HEK293 (cell line): ENCODE results near the gene TDRD1.

ENCODE experiments used
- ZNF362 ChIP-seq: fragments of 450-650 bp; formaldehyde crosslinking; IDR thresholded peaks from 2 replicates; pipeline ENCODE4 v1.5.1; 2016; ENCODE audit warnings: missing biosample characterization, missing genetic modification characterization
- ZNF585B ChIP-seq: fragments of 450-650 bp; formaldehyde crosslinking; IDR thresholded peaks from 2 replicates; pipeline ENCODE4 v1.5.1; 2016; ENCODE audit warnings: missing biosample characterization, missing genetic modification characterization
- ZSCAN30 ChIP-seq: fragments of 450-650 bp; IDR thresholded peaks from 2 replicates; pipeline ENCODE4 v1.5.1; 2018; ENCODE audit warnings: missing biosample characterization, mild to moderate bottlenecking, missing genetic modification characterization, moderate library complexity
- TF ChIP-seq, protein P1 (sequence below): fragments of 450-650 bp; formaldehyde crosslinking; IDR thresholded peaks from 2 replicates; pipeline ENCODE4 v1.5.1; 2016; ENCODE audit warnings: missing biosample characterization, missing genetic modification characterization

GRCh38 chr10:114276066-114276465 is 96.9 kb downstream of the TDRD1 start:
- TF ChIP-seq ZNF362 (tag by site-specific recombination) = no peak
- no peak for TF ChIP-seq ZSCAN30 (tag by site-specific recombination)
- no peak for TF ChIP-seq ZNF585B (tag by site-specific recombination)
- TF ChIP-seq, protein P1, sequence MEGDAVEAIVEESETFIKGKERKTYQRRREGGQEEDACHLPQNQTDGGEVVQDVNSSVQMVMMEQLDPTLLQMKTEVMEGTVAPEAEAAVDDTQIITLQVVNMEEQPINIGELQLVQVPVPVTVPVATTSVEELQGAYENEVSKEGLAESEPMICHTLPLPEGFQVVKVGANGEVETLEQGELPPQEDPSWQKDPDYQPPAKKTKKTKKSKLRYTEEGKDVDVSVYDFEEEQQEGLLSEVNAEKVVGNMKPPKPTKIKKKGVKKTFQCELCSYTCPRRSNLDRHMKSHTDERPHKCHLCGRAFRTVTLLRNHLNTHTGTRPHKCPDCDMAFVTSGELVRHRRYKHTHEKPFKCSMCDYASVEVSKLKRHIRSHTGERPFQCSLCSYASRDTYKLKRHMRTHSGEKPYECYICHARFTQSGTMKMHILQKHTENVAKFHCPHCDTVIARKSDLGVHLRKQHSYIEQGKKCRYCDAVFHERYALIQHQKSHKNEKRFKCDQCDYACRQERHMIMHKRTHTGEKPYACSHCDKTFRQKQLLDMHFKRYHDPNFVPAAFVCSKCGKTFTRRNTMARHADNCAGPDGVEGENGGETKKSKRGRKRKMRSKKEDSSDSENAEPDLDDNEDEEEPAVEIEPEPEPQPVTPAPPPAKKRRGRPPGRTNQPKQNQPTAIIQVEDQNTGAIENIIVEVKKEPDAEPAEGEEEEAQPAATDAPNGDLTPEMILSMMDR (tag by site-specific recombination) = no peak
